ENCODE data around the gene LRRC4.

DNA sequence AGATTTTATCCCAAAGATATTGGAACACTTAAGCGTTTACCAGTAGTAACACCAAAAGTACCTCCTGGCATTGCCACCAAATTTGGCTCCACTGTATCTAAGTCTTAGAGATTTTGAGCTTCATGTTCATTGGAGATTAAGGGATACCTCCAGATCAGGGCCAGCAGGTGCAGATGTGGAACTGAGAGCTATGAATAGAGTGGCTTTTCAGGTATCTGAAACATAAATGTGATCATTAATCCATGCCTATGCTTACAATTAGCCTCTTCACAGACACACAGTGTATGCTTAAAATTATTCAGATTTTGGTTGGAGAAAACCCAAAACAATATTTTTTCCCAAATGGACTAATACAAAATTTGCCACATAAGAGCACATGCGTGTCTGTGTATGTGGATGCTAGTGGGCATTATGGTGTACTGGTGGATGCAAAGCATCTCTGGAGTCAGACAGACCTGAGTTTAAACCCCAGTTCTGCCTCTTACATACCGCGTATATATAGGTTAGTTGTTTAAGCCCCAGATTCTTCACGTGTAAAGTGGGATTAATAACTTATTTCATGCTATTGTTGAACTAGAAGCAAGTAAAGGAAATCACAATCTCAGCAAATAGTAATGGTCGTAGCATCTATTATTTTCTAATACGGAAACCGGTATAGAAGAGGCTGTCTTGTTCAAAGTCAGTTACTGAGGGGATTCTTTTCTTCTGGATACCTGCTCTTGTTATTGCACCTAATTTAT, 6.8 kb upstream of the LRRC4 start:
- TF ChIP-seq, protein P1, sequence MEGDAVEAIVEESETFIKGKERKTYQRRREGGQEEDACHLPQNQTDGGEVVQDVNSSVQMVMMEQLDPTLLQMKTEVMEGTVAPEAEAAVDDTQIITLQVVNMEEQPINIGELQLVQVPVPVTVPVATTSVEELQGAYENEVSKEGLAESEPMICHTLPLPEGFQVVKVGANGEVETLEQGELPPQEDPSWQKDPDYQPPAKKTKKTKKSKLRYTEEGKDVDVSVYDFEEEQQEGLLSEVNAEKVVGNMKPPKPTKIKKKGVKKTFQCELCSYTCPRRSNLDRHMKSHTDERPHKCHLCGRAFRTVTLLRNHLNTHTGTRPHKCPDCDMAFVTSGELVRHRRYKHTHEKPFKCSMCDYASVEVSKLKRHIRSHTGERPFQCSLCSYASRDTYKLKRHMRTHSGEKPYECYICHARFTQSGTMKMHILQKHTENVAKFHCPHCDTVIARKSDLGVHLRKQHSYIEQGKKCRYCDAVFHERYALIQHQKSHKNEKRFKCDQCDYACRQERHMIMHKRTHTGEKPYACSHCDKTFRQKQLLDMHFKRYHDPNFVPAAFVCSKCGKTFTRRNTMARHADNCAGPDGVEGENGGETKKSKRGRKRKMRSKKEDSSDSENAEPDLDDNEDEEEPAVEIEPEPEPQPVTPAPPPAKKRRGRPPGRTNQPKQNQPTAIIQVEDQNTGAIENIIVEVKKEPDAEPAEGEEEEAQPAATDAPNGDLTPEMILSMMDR (IDR thresholded peaks at IDR 0.05), result no peak
- TF ChIP-seq POLR2A (IDR thresholded peaks at IDR 0.05), result no peak

All from stomach (tissue), 4 donors.